ENCODE measurements around the gene PLEKHA5.

PLEKHA5 gene

GRCh38 chr12:19130224-19131024 lies 891 bp downstream of the PLEKHA5 start:
- no peak for DNase-seq

- no peak for DNase-seq
These were observed 1.5 kb downstream of the PLEKHA5 start for GRCh38 chr12:19131025-19131444.

- DNase-seq: no peak
These were observed 9.0 kb downstream of the PLEKHA5 start for GRCh38 chr12:19138551-19138950.

GRCh38 chr12:19138956-19139355 lies 9.4 kb downstream of the PLEKHA5 start:
- DNase-seq: no peak

- no peak for DNase-seq
These were observed 10.2 kb downstream of the PLEKHA5 start for GRCh38 chr12:19139615-19140194.

DNA sequence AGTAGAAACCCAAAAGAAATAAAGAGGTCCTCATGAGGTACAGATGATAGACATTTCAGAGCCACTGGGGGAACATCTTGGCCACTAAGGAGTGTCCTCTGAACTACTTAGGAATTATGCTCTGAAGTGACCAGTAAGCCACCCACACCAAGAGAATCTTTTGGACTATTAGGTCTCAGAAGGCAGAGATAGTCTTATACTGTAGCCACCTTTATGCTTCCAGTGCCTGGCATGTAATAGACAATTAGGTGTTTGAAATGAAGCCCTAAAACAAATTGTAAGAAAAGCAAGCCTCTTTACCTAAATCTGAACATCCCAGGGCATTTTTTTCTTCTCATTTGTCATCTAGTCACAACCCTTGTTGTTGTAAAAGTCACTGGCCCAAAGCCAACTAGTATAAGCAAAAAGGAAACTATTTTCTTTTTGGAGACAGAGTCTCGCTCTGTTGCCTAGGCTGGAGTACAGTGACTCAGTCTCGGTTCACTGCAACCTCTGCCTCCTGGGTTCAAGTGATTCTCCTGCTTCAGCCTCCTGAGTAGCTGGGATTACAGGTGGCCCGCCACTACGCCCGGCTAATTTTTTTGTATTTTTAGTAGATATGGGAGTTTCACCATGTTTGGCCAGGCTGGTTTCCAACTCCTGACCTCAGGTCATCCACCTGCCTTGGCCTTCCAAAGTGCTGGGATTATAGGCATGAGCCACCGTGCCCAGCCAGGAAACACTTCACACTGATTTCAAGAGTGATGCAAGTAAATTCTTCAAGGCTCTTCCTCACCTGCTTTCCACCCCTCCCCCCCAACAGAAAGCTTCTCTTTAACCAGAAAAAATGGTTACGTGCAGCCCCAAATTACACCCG lies 11.1 kb downstream of the PLEKHA5 start:
- DNase-seq: no peak

DNA sequence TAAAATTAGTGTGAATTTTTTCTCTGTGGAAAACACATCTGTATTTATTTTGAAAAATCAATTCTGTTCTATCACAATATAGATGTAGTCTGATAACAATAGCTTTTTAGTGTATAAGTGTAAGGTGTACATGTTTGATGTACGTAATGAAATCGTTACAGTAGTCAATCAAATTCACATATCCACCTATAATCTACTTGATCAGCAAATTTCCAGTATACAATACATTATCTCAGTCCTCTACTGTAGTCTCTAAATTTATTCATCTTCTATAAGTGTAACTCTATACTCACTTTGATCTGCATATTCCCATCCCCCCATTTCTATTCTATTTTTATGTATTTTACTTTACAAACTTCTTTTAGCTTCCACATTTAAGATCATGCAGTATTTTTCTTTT lies 13.0 kb downstream of the PLEKHA5 start:
- no peak for DNase-seq

- DNase-seq: no peak
These were observed 14.8 kb downstream of the PLEKHA5 start for GRCh38 chr12:19144287-19144686.

GRCh38 chr12:19144985-19145384 lies 15.5 kb downstream of the PLEKHA5 start:
- no peak for DNase-seq

GRCh38 chr12:19148860-19149259 lies 19.3 kb downstream of the PLEKHA5 start:
- no peak for DNase-seq

DNA sequence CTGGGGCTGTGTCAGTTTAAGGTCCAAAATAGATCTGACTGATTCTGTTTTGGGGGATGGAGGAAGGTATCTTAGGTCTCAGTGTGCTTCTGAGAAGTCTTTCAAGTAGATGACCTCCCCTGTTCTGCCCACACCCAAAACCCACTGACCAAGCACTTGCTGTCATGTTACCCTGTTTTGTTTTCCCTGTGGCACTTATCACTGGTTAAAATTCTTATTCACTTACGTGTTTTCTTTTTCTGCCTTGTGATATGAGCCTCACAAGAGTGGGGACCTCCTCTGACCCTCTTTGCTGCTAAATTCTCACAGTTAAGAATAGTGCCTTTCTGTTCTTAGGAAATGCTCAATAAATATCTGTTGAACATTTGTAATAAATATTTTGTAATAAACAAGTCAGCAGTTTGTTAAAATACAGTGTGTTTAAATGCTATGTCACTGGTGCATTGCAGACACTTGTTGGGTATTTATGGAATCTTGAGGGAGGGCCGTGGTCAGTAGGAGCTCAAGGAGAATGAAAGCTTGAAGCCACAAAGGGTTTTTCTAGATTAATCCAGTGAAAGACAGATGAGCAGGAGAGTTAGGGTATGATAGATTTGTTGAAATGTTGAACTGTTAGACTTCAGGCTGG lies 20.9 kb downstream of the PLEKHA5 start:
- no peak for DNase-seq

GRCh38 chr12:19151298-19151697 lies 21.8 kb downstream of the PLEKHA5 start:
- DNase-seq: no peak

DNA sequence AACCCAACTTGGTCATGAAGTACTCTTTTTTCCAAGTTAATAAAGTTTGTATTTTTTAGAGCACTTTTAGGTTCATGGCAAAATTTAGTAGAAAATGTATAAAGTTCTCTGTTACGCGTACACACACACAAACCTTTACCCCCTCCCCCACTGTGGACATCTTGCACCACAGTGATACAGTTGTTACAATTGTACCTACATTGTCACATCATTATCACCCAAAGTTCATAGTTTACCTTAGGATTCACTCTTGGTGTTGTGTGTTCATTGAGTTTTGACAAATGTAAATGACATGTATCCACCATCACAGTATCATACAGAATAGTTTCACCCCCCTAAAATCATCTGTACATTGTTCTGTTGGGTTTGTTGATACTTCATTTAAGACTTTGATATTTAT lies 23.9 kb downstream of the PLEKHA5 start:
- no peak for DNase-seq

DNA sequence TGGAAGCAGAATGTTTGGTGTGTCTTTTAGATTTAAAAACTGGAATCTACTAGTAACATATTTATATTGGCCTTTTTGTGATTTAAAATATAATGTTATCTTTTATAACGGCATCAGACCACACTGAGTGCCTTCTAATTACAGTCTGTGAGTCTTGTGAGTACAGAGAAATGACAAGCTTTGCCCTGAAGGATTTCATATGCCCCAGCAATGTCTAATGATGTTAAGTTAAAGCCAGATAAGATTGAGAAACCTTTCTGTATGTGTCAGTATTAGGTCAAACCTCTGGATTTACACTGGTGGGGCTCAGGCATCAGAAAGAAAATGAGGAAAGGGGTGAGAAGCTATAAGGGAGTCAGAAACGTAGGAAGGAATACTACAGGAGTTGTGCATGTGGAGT lies 25.2 kb downstream of the PLEKHA5 start:
- DNase-seq: no peak

DNA sequence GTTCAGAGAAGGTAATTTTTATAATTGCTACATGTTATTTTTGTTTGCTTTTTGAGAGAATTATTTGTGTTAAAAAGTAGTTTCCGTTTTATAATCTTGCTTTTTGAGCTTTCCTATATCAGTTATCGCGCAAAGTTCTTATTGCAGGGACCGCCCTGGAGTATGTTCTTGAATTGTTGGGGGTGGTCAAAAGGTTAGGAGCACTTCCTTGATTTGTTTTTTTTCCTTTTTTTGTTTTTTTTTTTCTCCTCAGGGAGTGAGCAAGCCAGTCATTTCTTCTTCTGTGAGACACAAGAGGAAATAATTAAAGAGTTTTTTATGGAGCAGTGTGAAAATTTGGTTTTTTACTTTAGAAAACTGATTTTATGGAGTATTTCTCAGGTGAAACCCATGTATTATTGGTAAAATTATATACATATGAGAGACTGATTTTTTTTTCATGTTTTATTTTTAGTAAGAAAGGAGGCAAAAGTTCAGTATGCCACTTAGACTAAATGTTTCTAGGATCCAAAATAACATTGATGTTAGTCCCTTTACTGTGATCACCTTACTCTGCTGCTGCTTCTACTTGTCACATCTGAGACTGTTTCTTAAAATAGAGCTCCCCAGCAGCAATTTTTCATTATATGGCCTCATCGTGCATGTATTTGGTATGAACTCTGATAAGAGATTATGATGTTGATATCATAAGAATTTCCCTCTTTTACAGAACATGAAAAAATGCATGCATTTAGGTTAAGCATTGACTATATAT lies 26.6 kb downstream of the PLEKHA5 start:
- DNase-seq: no peak

- DNase-seq: no peak
These were observed 29.4 kb downstream of the PLEKHA5 start for GRCh38 chr12:19158923-19159322.

GRCh38 chr12:19161216-19161615 lies 31.7 kb downstream of the PLEKHA5 start:
- no peak for DNase-seq

- no peak for DNase-seq
These were observed 35.9 kb downstream of the PLEKHA5 start for GRCh38 chr12:19165451-19165850.

DNA sequence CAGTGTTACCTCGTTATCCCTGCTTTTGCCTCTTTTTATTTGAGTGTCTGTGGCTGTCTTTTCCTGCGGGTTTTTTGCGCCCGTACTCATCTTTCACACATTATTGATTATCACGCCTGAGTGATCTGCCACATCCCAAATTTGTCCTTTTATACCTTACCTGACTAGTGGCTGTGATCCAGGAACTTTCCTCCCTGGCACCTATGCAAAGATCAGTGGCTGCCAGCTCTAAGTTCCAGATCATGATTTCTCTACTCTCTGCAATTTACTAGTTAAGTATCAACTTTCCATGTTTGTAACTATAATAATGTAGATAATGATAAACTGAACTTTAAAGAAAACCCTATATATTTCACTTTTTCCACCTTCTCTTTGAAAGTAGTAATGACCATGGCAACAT lies 36.9 kb downstream of the PLEKHA5 start:
- DNase-seq: no peak

- no peak for DNase-seq
These were observed 37.4 kb downstream of the PLEKHA5 start for GRCh38 chr12:19166956-19167355.

DNA sequence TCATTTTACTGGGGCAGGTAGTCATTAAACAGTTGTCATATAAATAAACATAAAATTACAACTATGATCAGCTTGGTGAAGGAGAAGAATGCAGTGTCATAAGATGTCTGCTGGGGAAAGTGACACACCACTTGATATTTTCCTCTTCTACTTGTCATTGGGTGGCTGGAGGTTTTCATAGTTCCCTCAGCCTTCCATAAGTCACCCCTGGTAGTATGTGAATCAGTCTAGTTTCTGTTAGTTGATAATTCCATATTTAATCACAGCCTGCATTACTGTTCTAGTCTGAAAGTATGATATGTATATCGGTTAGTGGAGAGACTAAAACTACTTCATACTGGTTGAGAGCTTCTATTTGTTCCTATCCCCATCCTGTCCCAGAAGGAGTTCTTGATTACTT lies 38.2 kb downstream of the PLEKHA5 start:
- DNase-seq: no peak

GRCh38 chr12:19168644-19169043 lies 39.1 kb downstream of the PLEKHA5 start:
- DNase-seq: no peak

GRCh38 chr12:19169222-19169621 lies 39.7 kb downstream of the PLEKHA5 start:
- DNase-seq: no peak
